Lower leg skin (tissue), 4 donors: Measurements from ENCODE around the gene IL7R. TPM values are rescaled to one million over a fixed set of nuclear protein-coding genes. Genes with fewer than 3 reads are reported as not detected.

ENCODE experiments used
- DNase-seq, 2 donors: peaks; one replicate each; pipeline ENCODE4 v3.0.0-alpha.2; 2019; ENCODE audit warnings: low spot score in 2 of 2
- H3K4me3 ChIP-seq: fragments of 200-600 bp; sonication (generic); 2 replicates; pipeline ENCODE4 v1.5.1; 2017; ENCODE audit warnings: mild to moderate bottlenecking, low read depth; ENCODE audit not compliant: poor library complexity, severe bottlenecking
- CTCF ChIP-seq, 3 donors: fragments of 450-650 bp; IDR thresholded peaks; one replicate each; pipeline ENCODE4 v1.5.1; 2016; ENCODE audit warnings: antibody characterized with exemption in 3 of 3, mild to moderate bottlenecking in 3 of 3, moderate library complexity in 2 of 3
- POLR2A ChIP-seq, 2 donors: fragments of 450-650 bp; IDR thresholded peaks; one replicate each; pipeline ENCODE4 v1.6.1; 2016 to 2017; ENCODE audit warnings: antibody characterized with exemption in 2 of 2, mild to moderate bottlenecking in 1 of 2, moderate library complexity in 1 of 2
- WGBS, 2 donors: methylation state at CpG; one replicate each; pipeline ENCODE4 v1.1.5; 2018; 5-methylcytosine and 5-hydroxymethylcytosine counted together
- intact Hi-C: fragments of 100-400 bp; cut with DNase I; formaldehyde crosslinking; loops from one replicate; pipeline ENCODE4 v1.15.0; 2023; ENCODE audit warnings: low total_unique reads
- total RNA-seq, 4 donors: library from RNA; depleted of rRNA; stranded (reverse); fragments of >200 nt; gene quantifications; one replicate each; pipeline ENCODE4 v1.1.0, GENCODE V29; 2016

Gene IL7R
- total RNA-seq, 4 donors from 2014 or later = 1.4 to 5.5 (median 4.4) TPM

- TF ChIP-seq CTCF (IDR thresholded peaks at IDR 0.05) (no peak), POLR2A (IDR thresholded peaks at IDR 0.05) (no peak)
- no peak overlapping the region for H3K4me3 ChIP-seq
- intact Hi-C loops = no loop called here
- no peak for DNase-seq
These were observed 23.0 kb downstream of the IL7R start for GRCh38 chr5:35879649-35880048.

- 81 to 88% methylated on average over 1 of the region's 1 CpG for WGBS, 2 donors
- DNase-seq = no peak
- no peak for TF ChIP-seq CTCF (IDR thresholded peaks at IDR 0.05)
- TF ChIP-seq POLR2A (IDR thresholded peaks at IDR 0.05) = no peak
- H3K4me3 ChIP-seq = no peak overlapping the region
- intact Hi-C loops = no loop called here
These were observed 23.5 kb downstream of the IL7R start for GRCh38 chr5:35880156-35880555.

- no peak for TF ChIP-seq POLR2A (IDR thresholded peaks at IDR 0.05)
- no peak for TF ChIP-seq CTCF (IDR thresholded peaks at IDR 0.05)
- 78 to 88% methylated on average over 2 of the region's 2 CpGs for WGBS, 2 donors
- H3K4me3 ChIP-seq = no peak overlapping the region
- DNase-seq = no peak
- intact Hi-C loops = no loop called here
These were observed 25.1 kb downstream of the IL7R start for GRCh38 chr5:35881758-35882157.

- 63 to 64% methylated on average over 1 of the region's 1 CpG for WGBS, 2 donors
- intact Hi-C loops = no loop called here
- no peak overlapping the region for H3K4me3 ChIP-seq
- no peak for DNase-seq
- TF ChIP-seq POLR2A (IDR thresholded peaks at IDR 0.05) = no peak
- no peak for TF ChIP-seq CTCF (IDR thresholded peaks at IDR 0.05)
These were observed 27.6 kb downstream of the IL7R start for GRCh38 chr5:35884191-35884769.

GRCh38 chr5:35884773-35885172, 28.1 kb downstream of the IL7R start:
- DNase-seq = no peak
- H3K4me3 ChIP-seq = no peak overlapping the region
- TF ChIP-seq CTCF (IDR thresholded peaks at IDR 0.05) (no peak), POLR2A (IDR thresholded peaks at IDR 0.05) (no peak)
- intact Hi-C loops = no loop called here

- DNase-seq = no peak
- TF ChIP-seq POLR2A (IDR thresholded peaks at IDR 0.05) (no peak), CTCF (IDR thresholded peaks at IDR 0.05) (no peak)
- H3K4me3 ChIP-seq = no peak overlapping the region
- intact Hi-C loops = no loop called here
- 83 to 84% methylated on average over 3 of the region's 3 CpGs for WGBS, 2 donors
These were observed 29.7 kb downstream of the IL7R start for GRCh38 chr5:35886381-35886780.
